H54 (cell line): Measurements from ENCODE around the gene FSTL5.

Experiments used
- DNase-seq: peaks from one replicate; pipeline ENCODE4 v3.0.0; 2011; ENCODE audit warnings: low spot score, mixed read lengths; ENCODE audit not compliant: insufficient read length
- FAIRE-seq: peaks from 3 replicates; lab custom pipeline; 2011; peaks lifted over from hg19 to GRCh38; lab: Jason Lieb, UNC
- POLR2A ChIP-seq: IDR thresholded peaks from 2 replicates; pipeline ENCODE4 v1.6.1; 2011; ENCODE audit warnings: low read depth, mild to moderate bottlenecking, low read length

The FSTL5 gene

DNA sequence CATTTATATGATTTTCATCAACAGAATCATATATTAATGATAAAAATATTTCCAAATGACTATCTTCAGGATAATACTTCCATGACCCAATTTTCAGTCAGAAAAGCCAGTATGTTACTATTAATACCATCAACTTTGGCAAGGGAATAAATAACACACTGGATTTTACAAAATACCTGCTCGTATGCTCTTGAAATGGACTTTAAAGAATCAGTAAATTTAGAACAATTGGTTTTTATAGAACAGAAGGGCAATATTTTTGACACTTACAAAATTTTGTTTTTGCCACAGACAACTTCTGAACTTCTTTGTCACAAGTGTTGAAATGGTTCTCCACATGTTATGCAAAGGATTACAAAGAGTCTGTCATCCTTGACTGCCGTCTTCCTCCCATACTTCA is 700.4 kb downstream of the FSTL5 start:
- FAIRE-seq (no peak), DNase-seq (no peak)
- no peak for TF ChIP-seq POLR2A

- DNase-seq, result no peak
- no peak for TF ChIP-seq POLR2A
- no peak for FAIRE-seq
Measured at GRCh38 chr4:161457906-161458305, 705.9 kb downstream of the FSTL5 start.

DNA sequence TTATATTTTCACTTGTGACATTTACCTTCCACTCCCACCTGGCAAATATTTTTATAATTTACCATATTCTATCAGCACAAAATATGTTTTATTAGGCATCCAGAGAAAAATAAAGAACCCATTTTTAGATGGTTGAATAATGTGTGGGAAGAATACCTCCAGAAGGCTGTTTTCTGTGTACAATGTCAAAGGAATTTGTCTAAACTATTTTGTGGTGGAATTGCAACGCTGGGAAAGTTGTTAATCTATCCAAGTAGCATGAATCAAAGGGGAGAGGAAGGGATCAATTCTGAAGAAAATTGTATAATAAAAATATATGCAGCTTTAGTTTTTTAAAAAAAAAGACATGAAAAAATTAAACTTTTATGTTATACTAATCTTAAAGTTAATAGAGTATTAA is 706.5 kb downstream of the FSTL5 start:
- no peak for TF ChIP-seq POLR2A
- no peak for FAIRE-seq
- DNase-seq, result no peak

- FAIRE-seq, result no peak
- no peak for TF ChIP-seq POLR2A
- no peak for DNase-seq
Measured at GRCh38 chr4:161454860-161455259, 708.9 kb downstream of the FSTL5 start.

DNA sequence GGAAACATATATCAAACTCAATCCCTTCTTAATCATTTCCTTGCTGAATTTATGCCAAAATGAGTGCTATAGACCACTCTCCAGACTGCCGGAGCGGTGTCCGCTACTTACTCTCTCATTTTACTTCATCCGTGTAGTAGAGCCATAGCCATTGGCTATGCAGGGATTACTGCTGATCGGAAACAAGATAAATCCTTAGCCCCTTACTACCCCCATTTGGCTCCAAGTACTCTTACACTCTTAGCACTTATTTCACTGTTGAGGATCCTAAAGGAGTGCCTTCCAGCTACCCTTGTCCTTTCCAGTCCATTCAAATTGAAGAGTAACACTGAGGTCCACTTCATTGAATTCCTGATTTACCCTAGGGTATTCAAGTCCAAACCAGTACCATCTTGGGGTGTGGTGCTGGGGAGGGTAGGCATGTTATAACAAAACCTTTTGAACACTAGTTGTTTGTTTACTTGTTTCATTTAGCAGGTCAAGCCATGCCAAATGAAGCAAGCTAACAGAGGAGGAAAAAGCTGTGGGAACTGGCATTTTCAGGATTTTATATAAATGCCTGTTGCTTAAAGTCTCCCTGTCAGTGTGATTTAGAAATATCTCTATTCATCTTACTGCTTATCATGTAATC is 715.1 kb downstream of the FSTL5 start:
- TF ChIP-seq POLR2A, result no peak

DNA sequence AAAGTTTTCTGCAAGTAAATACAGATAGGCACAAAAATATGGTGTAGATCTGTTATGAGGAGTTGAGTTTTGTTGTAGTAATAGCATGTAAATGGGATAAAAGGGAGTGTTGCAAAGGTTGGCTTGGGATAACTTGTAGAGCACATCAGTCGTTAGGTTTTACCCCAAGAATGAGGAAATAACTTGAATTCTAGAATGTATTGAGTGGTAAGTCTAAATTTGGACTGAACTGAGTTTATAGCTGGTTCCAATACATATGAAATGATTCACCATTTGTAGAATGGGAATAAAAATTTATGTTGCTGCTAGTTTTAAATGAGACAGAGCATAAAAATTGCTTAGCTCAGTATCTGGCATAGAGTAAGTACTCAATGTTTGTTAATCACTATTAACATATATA is 719.2 kb downstream of the FSTL5 start:
- TF ChIP-seq POLR2A, result no peak
- FAIRE-seq (no peak), DNase-seq (no peak)

More for the DNA sequence above, 715.1 kb downstream of the FSTL5 start:
- FAIRE-seq (no peak), DNase-seq (no peak)

DNA sequence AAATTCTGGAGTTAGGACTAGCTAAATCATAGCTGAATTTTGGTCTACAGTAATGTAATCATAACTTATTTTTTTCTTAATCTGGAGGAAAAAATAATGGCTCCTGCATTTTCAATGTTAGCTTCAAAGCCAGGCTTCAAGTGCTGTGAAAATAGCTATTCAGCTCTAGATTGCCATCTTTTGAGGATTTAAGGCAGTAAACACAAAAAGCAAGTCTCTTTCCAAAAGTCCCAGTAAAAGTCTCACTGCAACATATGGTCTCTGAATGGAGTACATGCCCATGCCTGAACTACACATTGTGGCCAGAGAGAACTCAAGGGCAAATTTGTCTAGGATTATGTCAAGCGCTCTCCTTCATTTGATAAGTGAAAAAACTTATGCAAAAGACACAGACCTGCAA is 720.9 kb downstream of the FSTL5 start:
- no peak for DNase-seq
- no peak for FAIRE-seq

GRCh38 chr4:161438096-161438495 is 725.7 kb downstream of the FSTL5 start:
- no peak for FAIRE-seq
- DNase-seq, result no peak
- TF ChIP-seq POLR2A, result no peak

More for the DNA sequence above, 720.9 kb downstream of the FSTL5 start:
- no peak for TF ChIP-seq POLR2A

GRCh38 chr4:161428180-161428965 is 735.4 kb downstream of the FSTL5 start:
- no peak for FAIRE-seq
- no peak for DNase-seq
- no peak for TF ChIP-seq POLR2A

DNA sequence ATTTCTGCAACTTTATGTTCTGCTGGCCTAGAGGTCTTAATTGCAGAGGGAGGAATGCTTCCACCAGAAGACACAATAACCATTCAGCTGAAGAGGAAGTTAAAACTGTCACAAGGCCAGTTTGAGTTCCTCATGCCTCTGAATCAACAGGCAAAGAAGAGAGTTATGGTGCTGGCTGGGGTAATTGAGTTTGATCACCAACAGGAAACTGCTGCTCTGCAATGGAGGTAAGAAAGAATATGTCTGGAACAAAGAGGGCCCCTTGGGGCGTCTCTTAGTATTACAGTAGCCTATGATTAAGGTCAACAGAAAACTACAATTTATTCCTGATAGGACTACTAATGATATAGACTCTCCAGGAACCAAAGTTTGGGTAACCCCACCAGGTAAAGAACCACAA is 744.0 kb downstream of the FSTL5 start:
- FAIRE-seq (no peak), DNase-seq (no peak)
- TF ChIP-seq POLR2A, result no peak

- FAIRE-seq (no peak), DNase-seq (no peak)
- no peak for TF ChIP-seq POLR2A
Measured at GRCh38 chr4:161411901-161412300, 751.9 kb downstream of the FSTL5 start.

DNA sequence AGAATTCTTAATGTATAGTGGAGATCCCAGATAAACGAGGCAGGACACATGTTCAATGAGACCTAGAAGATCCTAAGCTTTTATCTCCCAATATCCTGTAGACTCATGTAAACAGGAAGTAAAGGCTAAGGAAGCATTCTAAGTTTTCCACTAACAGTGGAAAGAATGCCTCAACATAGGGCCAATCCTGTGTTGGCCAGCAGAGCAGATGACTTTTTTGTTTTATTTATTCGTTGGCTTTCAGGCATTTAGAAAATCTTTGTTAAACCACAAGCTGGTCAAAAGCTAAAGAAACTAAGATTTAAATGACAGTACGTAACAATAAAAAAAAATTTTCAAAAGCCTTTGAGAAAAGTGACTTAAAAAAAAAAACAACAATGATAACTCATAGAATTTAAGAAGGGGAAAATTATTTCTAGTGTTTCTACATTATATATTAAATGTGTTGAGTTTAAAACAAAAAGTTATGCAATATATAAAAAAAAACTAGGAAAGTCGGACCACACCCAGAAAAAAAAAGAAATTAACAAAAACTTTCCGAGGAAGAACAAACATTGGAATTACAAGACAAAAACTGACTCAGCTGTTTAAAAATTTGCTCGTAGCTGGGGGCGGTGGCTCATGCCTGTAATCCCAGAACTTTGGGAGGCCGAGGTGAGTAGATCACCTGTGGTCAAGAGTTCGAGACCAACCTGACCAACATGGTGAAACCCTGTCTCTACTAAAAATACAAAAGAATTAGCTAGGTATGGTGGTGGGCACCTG is 759.3 kb downstream of the FSTL5 start:
- TF ChIP-seq POLR2A, result no peak
- FAIRE-seq, result no peak
- DNase-seq, result no peak

DNA sequence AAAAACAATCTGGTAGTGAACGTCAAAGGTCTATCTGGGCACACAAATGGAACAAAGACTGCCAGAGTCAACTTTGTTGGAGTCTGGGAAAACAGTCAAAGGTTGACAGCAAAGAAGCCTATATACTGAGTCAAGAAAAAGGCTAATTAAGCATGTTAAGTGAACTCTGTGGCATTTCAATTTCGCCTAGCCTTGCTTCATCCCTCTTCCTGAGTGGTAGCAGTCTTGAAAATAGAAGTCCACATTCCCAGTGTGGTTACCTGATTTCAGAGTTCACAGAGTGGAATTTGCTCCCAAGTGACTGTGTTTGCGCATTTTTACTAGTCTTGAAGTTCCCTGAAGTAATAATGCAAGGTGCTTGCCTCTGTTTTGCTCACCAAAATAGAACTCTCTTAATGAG is 760.0 kb downstream of the FSTL5 start:
- FAIRE-seq, result no peak
- no peak for TF ChIP-seq POLR2A

DNA sequence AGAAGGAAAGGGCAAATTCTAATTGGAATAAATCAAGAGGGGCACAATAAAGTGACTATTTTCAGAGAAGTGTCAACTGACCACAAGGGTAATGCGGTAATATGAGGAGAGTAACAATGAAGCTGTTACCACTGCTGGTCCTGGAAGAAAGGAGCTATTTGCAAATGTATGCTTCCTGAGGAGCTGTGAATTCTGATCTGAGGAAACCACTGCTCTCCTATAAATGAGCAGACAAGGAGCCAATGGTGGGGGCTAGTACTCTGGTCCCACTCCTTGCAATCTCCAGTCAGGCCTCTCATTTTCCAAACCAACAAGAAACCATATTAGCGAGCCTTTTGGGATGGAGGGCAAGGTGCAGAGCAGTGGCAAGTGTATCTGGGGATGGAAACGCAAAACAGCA is 770.2 kb downstream of the FSTL5 start:
- FAIRE-seq, result no peak
- DNase-seq, result no peak
- no peak for TF ChIP-seq POLR2A

More for the DNA sequence above, 760.0 kb downstream of the FSTL5 start:
- DNase-seq, result no peak
